ENCODE measurements around the gene ARPP21. TPM values are rescaled to one million over a fixed set of nuclear protein-coding genes. Genes with fewer than 3 reads are reported as not detected.

Gene ARPP21
- total and polyA plus RNA-seq, 2 donors (not counting 3 experiments of a cell fraction or from before 2014, with no cell fraction given), result not detected

DNA sequence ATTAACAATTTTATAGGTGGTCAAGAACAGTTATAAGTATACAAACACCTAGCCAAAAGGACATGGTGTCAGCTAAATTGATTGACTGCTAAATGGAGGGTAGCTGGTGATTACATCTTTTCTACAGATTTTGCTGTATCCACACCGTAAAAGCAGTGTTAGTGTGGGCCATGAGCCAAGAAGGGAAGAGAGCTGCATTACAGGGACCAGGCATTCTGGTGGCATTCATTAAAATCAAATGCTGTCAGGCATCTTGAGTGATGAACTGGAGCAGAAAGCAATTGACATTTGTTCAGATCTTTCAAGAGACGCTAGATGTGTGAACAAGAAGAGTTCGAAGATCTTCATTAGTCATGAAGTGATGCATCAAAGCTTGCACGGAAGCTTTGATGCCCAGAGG, 177.9 kb downstream of the ARPP21 start:
- Histone ChIP-seq H3K36me3 (ENCODE audit: control insufficient read depth in 2 of 2, extremely low read depth in 1 of 2, insufficient read depth in 2 of 2, low read length in 2 of 2) (no peaks in the 10 kb centered on the region), H4K20me1 (replicated peaks; ENCODE audit: control insufficient read depth, extremely low read depth, insufficient read depth, low read length) (no peaks in the 10 kb centered on the region), H3K4me3 (replicated peaks in 1 of 3; ENCODE audit: insufficient read depth in 1 of 3, low read depth in 1 of 3, low read length in 3 of 3) (no peak overlapping the region), H3K9me1 (replicated peaks; ENCODE audit: control insufficient read depth, extremely low read depth, insufficient read depth, low read length) (no peaks in the 10 kb centered on the region), H2AFZ (ENCODE audit: low read depth, low read length) (no peak overlapping the region), H3K9ac (replicated peaks; ENCODE audit: extremely low read depth, insufficient read depth, low read length) (no peak overlapping the region), H3K27me3 (ENCODE audit: control insufficient read depth in 2 of 2, insufficient read depth in 2 of 2, low read length in 2 of 2) (no peaks in the 10 kb centered on the region), H3K4me2 (ENCODE audit: insufficient read depth, low read length) (no peak overlapping the region), H3K27ac (ENCODE audit: insufficient read depth, low read depth, low read length) (no peak overlapping the region), H3K9me3 (replicated peaks; ENCODE audit: control insufficient read depth, insufficient read depth, low read length) (no peaks in the 10 kb centered on the region), H3K4me1 (ENCODE audit: control insufficient read depth, extremely low read depth, insufficient read depth, low read length) (no peaks in the 10 kb centered on the region), H3K79me2 (ENCODE audit: control insufficient read depth, insufficient read depth, low read length) (no peaks in the 10 kb centered on the region)
- BruUV-seq (replicated peaks), result no TSS peak
- ChIA-PET POLR2A (no interaction called here), CTCF (no interaction called here)
- dilution Hi-C loops (cut with MboI; ENCODE audit: extremely low pct_ligation_motif_present, low sequenced_read_pairs) (no loop called here), intact Hi-C loops (cut with micrococcal nuclease) (no loop called here)
- FAIRE-seq (no peak), DNase-seq (ENCODE audit: low read depth, low spot score) (no peak)
- no peak for TF ChIP-seq MYC (IDR thresholded peaks at IDR 0.05; ENCODE audit: low read depth, low read length)
- no peak for TF ChIP-seq GATA2 (IDR thresholded peaks at IDR 0.05; ENCODE audit: insufficient read depth, insufficient read length, low read depth, low read length)
- no peak for TF ChIP-seq CTCF (IDR thresholded peaks at IDR 0.05; ENCODE audit: extremely low read depth in 1 of 2, insufficient read depth in 1 of 2, low read depth in 1 of 2, low read length in 2 of 2)
- TF ChIP-seq POLR2A (IDR thresholded peaks at IDR 0.05; ENCODE audit: low read depth, low read length), result no peak
- TF ChIP-seq, protein P1, sequence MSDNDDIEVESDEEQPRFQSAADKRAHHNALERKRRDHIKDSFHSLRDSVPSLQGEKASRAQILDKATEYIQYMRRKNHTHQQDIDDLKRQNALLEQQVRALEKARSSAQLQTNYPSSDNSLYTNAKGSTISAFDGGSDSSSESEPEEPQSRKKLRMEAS (IDR thresholded peaks at IDR 0.05; ENCODE audit: insufficient read depth, insufficient read length), result no peak
- no peak for TF ChIP-seq EZH2 (IDR thresholded peaks at IDR 0.05; ENCODE audit: borderline replicate concordance, low read depth, low read length, severe bottlenecking)
- no peak for TF ChIP-seq FOS (IDR thresholded peaks at IDR 0.05; ENCODE audit: borderline replicate concordance, insufficient read depth, low read length)
- no peak for TF ChIP-seq POLR2AphosphoS5 (IDR thresholded peaks at IDR 0.05; ENCODE audit: insufficient read depth, low read depth, low read length)
- TF ChIP-seq JUN (IDR thresholded peaks at IDR 0.05; ENCODE audit: borderline replicate concordance, insufficient read depth, insufficient read length, low read depth), result no peak

Measured in endothelial cell of umbilical vein (primary cell).